Middle frontal gyrus (tissue), 1 donor: ENCODE results near the gene MAP2K3.

Experiments used
- DNase-seq: peaks from one replicate; pipeline ENCODE4 v3.0.0-alpha.2; 2015; ENCODE audit warnings: low spot score; ENCODE audit errors: extremely low spot score

MAP2K3 gene

DNA sequence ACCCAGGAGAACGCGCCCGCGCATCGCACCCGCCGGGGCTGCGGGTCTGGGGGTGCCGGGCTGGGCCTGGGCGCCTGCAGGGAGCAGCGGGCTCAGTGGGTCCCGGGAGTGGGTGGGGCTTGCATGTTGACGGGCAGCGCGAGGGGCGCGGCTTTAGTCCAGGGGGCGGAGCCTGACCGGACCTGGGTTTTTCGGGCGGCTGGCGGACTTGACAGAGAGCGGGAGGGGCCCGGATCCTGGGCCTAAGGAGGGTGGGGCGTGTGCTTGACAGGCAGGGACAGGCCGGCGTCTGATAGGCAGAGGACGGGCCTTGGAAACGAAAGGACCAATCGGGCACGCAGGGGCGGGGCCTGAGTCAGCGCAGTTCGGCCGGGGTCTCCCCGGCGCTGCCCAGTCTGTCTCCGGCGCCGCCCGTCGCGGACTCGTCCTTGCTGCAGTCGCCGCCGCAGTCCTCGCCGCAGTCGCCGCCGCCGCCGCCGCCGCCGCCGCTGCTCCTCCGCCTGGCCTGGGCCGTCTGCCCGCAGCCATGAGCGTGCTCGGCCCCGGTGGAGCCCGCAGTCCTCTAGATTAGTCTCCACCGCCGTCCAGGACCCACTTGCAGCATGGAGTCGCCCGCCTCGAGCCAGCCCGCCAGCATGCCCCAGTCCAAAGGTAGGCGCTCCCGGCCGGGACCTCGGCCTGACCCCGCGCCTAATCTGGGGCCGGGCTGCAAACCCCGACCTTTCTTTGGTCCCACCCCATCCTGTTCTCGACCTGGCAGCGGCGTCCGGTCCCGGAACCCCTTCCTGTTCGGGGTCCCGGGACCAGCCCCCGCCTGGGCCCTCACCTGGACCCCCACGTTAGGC is at the start of gene MAP2K3:
TSS of gene MAP2K3 (plus strand) at position 393 of the 845 bp plus-strand sequence. CDS start at position 603, 210 bp downstream.
- DNase-seq, result peak; percentile 96

DNA sequence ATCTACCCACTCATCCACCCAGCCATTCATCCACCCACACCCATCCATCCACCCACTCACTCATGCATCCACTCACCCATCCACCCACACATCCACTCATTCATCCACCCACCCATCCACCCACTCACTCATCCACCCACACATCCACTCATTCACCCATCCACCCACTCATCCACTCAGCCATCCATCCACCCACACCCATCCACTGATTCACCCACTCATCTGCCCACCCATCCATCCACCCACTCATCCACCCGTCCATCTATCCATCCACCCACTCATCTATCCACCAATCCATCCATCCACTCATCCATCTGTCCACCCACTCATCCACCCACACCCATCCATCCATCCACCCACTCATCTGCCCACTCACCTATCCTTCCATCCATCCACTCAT is 48.6 kb upstream of the MAP2K3 start:
- no peak for DNase-seq

DNA sequence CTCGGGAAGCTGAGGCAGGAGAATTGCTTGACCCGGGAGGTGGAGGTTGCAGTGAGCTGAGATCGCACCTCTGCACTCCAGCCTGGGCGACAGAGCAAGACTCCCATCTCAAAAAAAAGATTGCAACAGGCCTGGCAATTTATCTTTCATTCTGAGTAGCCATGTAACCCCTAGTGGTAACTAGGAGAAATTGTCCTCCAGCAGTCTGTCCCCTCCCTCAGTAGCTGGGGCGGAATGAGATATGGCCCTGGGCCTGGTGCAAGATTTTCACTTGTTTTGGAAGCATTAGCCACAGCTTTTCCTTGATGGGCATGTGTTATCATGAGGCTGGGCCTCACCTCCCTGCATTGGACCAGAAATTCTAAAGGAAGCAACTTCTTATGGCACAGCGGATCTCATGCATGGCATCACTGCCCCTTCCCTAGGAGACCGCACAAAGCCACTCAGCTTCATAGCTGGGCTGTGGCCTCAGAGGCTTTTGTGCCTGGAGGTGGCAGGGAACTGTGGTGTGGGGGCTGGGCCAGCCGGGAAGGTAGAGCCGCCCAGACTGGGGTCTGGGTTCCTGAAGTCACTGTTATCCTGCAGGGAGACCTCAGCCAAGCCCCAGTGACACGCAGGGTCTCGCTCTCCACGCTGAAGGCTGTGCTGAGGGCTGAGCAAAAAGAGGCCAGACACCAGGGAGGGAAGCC is 44.7 kb upstream of the MAP2K3 start:
- no peak for DNase-seq

- no peak for DNase-seq
These were observed 44.0 kb upstream of the MAP2K3 start for GRCh38 chr17:21240369-21241055.

GRCh38 chr17:21241564-21241963 is 42.9 kb upstream of the MAP2K3 start:
- DNase-seq, result no peak

- DNase-seq, result no peak
These were observed 42.3 kb upstream of the MAP2K3 start for GRCh38 chr17:21242026-21242697.

DNA sequence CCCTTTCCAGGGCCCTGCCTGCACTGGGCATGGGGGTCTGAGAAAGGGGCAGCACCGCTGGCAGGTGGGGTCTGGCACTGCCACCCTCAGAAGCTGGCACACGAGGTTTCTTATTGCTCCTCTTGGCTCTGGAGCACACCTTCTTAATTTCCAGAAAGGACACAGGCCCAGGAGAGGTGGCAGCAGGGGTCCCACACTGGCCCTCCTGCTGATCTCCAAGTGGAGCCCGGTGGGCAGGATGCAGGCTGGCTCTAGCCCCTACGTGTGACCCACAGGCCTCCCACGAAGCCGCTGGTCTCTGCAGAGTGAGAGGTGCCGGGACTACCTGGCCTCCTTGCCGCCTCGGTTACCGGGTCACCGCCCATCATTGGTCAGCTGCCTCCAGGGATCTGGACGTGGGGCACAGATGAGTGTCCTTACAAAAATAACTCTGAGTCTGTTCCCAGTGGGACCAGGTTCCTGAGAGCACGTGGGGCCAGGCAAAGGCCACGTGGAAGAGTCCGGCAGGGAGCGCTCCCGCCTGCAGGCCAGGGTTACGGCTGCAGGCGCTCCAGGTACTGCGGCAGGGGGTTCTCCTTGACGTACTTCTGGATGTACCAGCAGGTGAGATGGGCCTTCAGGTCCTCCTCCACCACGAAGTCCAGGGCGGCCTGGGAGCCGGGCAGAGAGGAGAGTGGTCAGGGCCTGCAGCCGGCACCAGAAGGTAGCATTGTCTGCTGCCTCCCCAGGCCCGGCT is 41.6 kb upstream of the MAP2K3 start:
- DNase-seq, result no peak

GRCh38 chr17:21243516-21244303 is 40.8 kb upstream of the MAP2K3 start:
- no peak for DNase-seq

DNA sequence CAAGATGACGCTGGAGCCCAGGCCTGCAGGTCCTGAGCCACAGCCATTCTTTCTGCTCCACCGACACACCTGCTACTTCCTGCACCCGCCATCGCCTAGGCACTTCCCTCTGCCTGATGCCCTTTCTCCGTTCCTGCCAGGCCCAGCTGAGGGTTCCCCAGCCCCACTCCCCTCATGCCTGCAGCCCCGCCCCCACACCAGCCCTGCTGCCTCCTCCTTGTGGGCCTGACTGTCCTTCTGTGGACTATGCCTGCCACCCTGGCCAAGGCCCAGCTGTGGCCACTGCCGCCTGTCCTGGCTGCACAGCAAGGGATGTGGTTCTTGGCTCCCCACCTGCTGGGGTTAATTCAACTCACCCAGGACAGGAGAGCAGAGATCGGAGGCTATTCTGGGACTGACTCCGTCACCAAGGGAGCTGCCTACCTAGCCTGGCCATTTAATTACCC is 38.8 kb upstream of the MAP2K3 start:
- DNase-seq, result no peak

GRCh38 chr17:21246698-21247097 is 37.8 kb upstream of the MAP2K3 start:
- no peak for DNase-seq

DNA sequence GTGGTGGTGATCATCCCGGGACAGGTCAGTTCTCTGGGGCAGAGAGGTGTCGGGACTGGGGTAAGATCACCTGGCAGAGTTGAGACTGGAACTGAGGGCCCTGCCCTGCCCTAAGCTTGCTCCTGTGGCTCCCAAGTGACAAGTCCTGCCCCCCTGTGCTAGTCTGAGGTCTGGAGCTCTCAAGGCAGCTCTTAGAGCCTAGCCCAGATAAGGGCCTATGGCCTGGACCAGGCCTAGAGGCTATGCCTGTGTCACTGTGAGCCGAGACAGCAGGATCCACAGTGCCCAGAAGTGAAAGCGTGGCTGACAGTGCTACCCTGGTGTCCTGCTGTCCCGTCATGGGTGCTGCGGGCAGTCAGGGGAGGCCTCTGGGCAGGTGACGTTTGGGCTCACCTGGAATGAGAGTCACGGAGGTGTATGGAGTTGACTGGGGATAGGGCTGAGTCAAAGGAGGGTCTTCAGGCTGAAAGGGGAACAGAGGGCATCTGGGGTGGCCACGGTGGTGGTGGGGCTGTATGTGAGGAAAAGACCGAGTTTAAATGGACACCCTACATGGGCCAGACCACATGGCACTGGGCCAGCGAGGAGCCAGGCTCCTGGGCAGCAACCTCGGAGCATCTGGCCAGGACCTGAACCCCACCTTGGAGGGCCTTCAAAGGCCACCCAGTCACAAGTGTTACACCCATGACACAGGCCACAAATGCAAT is 36.8 kb upstream of the MAP2K3 start:
- no peak for DNase-seq

GRCh38 chr17:21248500-21248899 is 36.0 kb upstream of the MAP2K3 start:
- no peak for DNase-seq

DNA sequence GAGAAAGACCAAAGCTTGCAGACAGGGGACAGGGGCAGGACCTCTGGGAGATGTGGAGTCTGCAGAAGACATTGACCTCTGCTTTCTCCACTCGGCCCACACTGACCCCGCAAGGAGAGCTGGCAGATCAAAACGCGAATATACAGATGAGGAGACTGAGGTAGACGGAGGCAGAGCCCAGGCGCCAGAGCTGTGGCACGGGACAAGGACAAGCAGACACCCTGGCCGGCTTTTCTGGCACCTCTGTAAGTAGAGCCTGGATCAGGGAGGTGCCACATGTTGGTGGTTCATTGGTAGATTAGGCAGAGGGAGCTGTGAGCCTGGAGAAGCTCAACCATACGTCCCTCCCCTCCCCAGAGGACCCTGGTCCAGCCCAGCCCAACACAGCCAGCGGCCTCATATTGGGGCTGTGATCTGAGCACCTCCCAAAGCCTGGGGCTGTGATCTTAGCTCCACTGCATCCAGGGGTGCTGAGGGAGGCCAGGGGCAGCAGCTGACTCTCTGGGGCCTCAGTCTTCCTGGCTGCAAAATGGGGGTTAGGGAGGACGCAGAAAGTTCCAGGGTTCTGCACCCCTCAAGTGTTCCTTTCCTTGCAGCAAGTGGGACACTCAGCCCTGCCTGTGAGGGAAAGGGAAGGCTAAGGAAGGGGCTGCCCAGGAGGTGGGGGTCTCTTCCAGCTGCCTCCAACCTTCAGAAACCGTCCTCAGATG is 35.3 kb upstream of the MAP2K3 start:
- DNase-seq, result no peak

DNA sequence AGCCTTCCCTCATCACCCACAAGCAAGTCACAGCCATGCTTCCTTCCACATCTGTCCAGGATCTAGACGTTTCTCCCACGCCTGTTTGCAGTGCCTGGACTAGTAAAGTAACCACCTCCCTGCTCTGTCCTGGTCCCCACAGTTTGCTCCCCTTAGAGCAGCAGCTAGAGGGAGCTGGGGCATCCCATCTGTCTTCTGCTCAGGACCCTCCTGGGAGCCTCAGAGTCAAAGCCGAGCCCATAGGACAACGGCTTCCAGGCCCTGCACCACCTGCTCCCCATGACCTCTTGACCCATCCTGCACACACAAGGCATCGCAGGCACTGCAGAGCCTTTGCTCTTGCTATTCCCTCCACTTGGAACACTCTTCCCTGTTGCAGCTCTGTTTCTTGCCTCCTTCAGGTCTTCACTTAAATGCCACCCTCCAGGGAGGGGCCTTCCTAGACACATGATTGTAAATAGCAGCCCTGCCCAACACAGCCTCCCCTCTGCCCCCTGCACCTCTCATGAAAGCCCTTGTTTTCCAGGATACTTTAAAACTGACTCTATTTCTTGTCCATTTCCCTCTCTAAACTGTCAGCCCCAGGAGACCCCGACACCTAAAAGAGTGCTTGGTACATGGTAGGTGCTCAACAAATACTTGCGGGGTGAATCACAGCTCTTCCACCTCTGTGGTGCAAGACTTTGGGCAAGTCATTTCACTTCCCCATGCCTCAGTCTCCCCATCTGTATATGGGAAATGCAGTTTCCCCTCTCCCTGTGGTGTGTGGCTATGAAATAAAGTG is 34.4 kb upstream of the MAP2K3 start:
- DNase-seq, result no peak

GRCh38 chr17:21250854-21251253 is 33.7 kb upstream of the MAP2K3 start:
- DNase-seq, result no peak

GRCh38 chr17:21251337-21252010 is 33.0 kb upstream of the MAP2K3 start:
- DNase-seq, result no peak

DNA sequence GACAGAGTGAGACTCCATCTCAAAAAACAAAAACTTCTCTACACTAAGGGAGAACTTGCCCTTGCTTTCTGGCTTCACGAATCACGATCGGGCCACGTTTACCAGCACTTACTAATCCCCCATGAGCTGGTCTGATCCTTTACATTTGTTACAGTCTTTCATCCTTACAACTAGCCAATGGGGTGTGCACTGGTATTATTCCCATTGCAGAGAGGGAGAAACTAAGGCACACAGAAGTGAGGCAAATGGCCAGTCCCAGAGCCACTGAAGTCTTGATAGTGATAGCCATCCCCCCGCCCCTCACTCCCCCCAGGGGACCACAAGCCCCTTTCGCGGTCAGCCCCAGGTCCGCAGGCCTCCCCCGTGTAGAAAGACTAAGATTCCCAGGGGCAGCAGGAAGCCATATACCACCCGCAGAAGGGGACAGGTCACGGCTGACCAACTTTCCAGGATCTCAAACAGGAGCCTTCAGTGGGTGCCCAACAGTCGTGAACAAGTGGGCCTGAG is 32.2 kb upstream of the MAP2K3 start:
- no peak for DNase-seq
